Measurements from ENCODE around the gene INPP4B.

Gene INPP4B

GRCh38 chr4:142473218-142473959 is 372.7 kb downstream of the INPP4B start:
- no peak for DNase-seq (ENCODE audit: low spot score)

DNA sequence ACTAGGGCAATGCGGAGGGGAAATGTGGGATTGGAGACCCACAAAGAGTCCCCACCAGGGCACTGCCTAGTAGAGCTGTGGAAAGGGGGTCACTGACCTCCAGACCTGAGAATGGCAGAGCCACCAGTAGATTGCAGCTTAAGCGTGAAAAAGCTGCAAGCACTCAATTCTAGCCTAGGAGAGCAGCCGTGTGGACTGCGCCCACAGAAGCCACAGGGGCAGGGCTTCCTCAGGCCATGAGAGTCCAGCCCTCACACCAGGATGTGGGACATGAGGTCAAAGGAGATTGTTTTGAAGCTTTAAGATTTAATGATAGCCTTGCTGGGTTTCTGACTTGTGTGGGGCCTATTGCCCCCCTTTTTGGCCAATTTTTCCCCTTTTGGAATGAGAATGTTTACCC is 379.0 kb downstream of the INPP4B start:
- no peak for DNase-seq (ENCODE audit: low spot score)

- DNase-seq (ENCODE audit: low spot score), result no peak
These were observed 380.6 kb downstream of the INPP4B start for GRCh38 chr4:142465526-142465925.

- DNase-seq (ENCODE audit: low spot score), result no peak
These were observed 382.9 kb downstream of the INPP4B start for GRCh38 chr4:142463206-142463605.

DNA sequence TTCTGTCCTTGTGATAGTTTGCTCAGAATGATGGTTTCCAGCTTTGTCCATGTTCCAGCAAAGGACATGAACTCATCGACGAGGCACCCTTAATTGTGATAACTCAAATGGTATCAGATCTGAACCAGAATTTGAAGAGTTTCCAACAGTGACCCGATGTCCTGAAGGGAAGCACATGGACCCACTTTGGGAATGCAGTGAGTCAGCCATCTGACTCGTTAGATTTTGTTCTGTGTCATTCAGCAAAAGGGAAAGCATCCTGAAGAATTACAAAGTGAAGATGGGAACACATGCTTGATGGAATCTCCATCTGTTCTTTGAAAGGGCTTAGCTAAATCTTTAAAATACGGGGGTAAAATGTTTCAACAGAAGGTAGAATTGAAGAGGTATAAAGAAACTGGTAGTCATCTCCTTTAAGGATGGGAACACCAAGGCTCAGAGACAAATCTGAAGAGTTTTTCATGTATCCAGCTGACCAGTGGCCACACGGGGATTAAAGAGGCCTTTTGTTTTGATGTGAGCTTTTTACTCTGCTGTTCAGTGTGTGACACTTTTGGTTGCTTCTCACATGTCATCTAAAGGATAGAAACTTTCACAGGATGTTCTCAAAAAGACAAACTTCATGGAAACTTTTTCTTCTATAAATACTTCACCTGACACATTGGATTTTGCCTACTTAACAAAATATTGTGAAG is 393.8 kb downstream of the INPP4B start:
- DNase-seq (ENCODE audit: low spot score), result peak; percentile 22

DNA sequence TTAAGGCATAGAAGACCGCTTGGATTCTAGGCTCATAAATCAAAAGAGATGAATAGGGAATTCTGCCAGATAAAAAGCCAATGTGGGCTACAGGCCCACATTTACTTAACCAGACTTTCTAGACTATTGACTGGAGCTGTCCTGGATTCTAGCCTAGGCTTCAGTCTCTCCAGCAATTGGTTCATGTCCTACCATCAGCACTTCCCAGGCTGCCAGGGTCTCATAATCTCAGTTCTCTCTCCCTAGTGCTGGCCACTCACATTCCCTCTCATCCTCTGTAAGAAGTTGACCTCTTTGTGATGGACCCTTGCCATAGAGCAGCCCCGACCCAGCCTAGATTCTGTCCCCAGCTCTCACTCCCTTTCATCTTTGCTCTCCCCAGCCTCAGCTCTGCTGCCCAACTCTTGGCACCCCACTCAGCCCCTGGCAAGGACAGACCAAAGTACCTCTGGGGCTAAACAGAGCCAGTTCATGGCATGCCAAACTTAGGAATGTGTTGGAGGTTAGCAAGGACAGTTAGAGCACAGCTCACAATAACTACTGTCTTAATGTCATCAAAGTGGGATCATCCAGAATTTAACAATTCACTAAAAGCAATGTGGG is 396.2 kb downstream of the INPP4B start:
- DNase-seq (ENCODE audit: low spot score), result no peak

DNA sequence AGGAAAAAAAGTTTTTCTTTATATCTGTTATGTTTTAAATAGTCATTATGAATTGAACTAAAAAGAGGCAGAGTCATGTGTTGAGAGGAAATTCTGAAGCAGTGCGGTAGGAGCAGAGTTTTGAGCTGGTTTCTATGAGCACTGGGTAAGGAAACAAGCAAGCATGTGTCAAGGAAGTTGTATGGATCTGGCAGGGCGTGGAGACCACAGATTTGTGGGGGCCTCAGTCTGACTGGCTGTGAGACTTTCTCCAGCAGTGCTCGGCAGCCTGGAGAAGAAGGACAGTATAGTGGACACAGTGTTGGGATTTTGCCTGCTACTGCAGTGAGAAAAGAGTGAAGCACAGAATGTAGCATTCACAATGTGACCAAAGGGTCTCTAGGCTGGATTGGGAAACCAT is 399.1 kb downstream of the INPP4B start:
- no peak for DNase-seq (ENCODE audit: low spot score)

- no peak for DNase-seq (ENCODE audit: low spot score)
These were observed 402.6 kb downstream of the INPP4B start for GRCh38 chr4:142443469-142443868.

GRCh38 chr4:142440093-142440492 is 406.0 kb downstream of the INPP4B start:
- no peak for DNase-seq (ENCODE audit: low spot score)

- no peak for DNase-seq (ENCODE audit: low spot score)
These were observed 410.4 kb downstream of the INPP4B start for GRCh38 chr4:142435599-142436235.

DNA sequence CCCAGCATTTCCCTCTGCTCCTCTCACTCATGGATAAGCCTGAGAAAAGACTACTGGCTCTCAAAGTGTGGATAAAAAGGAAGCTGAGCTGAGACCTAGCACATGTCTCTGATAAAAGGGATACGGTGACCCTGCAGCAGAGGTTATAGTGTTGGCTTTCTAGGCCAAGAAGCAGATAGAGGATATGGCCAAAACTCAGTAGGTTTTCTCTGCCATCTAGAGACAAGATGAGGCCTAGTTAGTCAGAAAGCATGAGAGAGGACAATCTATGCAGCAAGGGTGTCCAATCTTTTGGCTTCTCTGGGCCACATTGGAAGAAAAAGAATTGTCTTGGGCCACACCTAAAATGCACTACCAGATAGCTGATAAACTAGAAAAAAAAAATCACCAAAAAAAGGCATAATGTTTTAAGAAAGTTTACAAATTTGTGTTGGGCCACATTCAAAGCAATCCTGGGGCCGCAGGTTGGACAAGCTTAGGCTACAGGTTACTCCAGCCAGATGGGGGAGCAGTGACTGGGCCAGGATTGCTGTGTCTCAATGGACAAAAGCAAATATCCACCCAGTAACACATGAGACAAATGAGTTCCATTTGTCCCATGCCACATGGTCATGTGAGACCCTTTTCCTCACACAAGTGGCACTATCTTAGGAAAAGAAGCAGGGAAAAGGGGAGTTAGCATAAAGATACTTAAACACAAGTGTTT is 411.4 kb downstream of the INPP4B start:
- no peak for DNase-seq (ENCODE audit: low spot score)

DNA sequence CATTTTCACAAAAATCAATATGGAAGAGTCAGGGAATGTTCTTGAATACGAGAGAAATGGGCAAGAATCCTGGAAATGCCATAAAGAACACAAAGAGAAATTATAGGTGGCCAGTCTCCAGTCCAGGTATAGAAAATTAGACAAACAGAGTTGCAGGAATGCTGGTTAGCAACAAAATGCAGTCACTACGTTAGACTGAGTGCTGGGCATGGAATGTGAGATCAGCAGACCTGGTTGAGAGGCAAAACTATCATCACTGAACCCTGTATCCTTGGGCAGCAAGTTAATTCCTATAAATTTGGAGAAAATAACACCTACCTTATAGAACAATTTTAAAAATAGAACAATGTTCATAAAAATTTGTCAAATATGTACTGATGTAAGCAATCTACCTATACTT is 417.4 kb downstream of the INPP4B start:
- DNase-seq (ENCODE audit: low spot score), result no peak

DNA sequence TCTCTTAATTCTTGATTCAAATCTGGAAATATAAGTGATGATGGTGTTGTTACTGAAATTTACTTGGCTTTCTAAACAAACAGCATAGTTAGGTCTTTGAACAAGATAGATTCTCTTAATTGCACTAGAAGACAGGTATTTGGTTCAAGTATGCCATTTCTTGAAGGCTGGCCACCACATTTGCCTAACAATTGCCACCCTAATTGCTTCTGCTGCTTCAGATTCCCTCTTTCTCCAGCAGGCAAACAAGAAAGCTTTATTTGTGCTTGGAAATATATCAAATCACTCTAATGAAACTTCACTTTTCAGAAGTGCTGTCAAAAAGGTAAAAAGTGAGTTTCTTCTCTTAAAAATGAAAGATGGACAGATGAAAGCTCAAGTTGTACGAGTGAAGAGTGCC is 418.6 kb downstream of the INPP4B start:
- no peak for DNase-seq (ENCODE audit: low spot score)

- no peak for DNase-seq (ENCODE audit: low spot score)
These were observed 422.2 kb downstream of the INPP4B start for GRCh38 chr4:142423861-142424260.

GRCh38 chr4:142420311-142421095 is 425.6 kb downstream of the INPP4B start:
- DNase-seq (ENCODE audit: low spot score), result no peak

- no peak for DNase-seq (ENCODE audit: low spot score)
These were observed 426.4 kb downstream of the INPP4B start for GRCh38 chr4:142419712-142420111.

DNA sequence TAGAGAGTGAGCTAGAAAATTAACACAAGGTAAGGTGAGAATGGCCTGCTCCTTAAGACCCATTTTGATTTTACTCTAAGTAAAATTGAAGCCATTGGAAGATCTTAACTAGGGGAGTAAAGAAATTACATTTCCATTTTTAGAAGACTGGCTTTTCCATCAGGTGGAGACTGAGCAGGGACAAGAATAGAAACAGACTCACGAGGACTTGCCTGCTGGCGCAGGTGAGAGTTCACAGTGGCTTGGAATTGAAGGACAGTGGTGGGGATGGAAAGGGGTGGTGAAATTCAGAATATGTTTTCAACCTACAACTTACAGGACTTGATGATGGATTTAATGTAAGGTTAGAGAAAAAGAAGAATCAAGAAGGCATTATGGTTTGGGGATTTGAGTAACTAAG is 427.4 kb downstream of the INPP4B start:
- DNase-seq (ENCODE audit: low spot score), result no peak

GRCh38 chr4:142416711-142417275 is 429.3 kb downstream of the INPP4B start:
- DNase-seq (ENCODE audit: low spot score), result peak; percentile 89

DNA sequence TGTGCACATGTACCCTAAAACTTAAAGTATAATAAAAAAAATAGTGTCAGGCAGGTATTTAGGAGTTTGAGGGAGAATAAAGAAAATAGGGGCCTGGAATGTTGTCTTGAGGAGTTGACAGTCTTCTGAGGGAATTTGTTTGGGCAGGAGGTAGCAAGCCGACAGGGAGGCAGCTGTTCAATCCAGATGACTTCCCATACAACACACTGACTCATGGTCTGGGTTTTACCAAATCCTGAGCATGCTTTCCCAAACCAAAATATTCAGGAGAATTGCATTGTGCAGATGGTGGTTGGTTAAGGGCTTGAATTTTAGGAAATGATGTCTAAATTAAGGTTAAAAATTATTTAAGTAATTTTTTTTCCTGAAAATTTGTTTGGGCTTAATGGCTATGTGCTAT is 430.0 kb downstream of the INPP4B start:
- no peak for DNase-seq (ENCODE audit: low spot score)

DNA sequence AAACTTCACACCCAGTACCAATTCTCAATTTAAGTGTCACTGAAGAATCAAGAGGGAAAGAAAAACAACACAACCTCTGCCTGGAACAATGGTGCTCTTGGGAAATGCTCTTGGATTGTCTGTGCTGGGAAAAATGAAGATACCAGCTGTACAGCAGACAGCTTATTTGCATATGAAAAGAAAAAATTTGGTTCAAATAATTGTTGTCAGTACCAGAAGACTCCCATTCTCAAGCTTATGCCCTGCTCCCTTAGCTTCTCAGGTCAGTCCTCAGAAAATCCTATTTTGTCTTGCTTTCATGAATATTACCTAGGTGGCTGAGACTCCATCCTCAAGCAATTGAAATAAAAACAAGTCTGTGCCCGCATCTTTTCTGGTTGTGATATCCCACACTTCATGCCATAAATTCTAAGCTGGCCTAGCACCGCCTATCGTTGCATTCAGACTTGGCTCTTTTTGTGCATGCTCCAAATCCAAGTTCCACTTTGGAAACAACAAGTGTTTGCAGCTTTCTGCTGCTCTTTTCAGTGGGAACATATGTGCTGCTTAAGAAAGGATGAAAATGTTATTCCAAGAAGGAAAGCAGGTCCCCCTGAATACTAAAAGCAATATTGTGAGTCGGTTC is 431.6 kb downstream of the INPP4B start:
- DNase-seq (ENCODE audit: low spot score), result no peak

DNA sequence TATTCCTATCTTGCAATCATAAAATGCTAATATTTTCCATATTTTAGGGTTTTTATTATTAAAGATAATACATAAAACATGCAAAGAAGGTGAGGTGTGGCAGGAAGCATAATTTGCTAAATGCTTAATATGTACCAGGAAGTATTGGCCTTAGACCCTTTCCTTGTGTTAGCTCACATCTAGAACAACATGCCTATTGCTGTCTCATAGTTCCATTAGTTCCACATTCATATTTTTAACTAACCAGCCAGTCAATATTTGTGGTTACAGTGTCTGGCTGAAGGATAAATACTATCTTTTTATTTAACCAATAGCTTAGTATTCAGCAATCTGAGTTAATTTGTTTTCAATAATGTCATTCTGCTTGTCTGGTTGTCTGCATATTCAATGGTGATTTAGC is 432.6 kb downstream of the INPP4B start:
- DNase-seq (ENCODE audit: low spot score), result no peak

All from COLO829 (cell line).